GM12874 (cell line): ENCODE data around the gene RBM47.

Source experiments
- CTCF ChIP-seq: IDR thresholded peaks from 2 replicates; pipeline ENCODE4 v1.5.1; 2011; ENCODE audit warnings: low read depth, mild to moderate bottlenecking, control low read depth, low read length, moderate library complexity; ENCODE audit not compliant: insufficient read depth

RBM47 gene

GRCh38 chr4:40530961-40531635, 98.6 kb downstream of the RBM47 start:
- no peak for TF ChIP-seq CTCF

GRCh38 chr4:40526741-40527140, 102.9 kb downstream of the RBM47 start:
- no peak for TF ChIP-seq CTCF

- TF ChIP-seq CTCF = no peak
These were observed 103.7 kb downstream of the RBM47 start for GRCh38 chr4:40525752-40526598.

GRCh38 chr4:40524366-40525041, 105.2 kb downstream of the RBM47 start:
- TF ChIP-seq CTCF = no peak

GRCh38 chr4:40523581-40523980, 106.1 kb downstream of the RBM47 start:
- no peak for TF ChIP-seq CTCF

- no peak for TF ChIP-seq CTCF
These were observed 107.7 kb downstream of the RBM47 start for GRCh38 chr4:40521957-40522356.

- TF ChIP-seq CTCF = no peak
These were observed 109.1 kb downstream of the RBM47 start for GRCh38 chr4:40520533-40520932.
